ENCODE measurements around the gene DCAKD. TPM values are rescaled to one million over a fixed set of nuclear protein-coding genes. Genes with fewer than 3 reads are reported as not detected.

The DCAKD gene
- 10 to 100 TPM; 17.3 to 21.1 (median 19.1) TPM for total RNA-seq

GRCh38 chr17:45051060-45051719 lies at the start of gene DCAKD:
TSS of gene DCAKD (minus strand) at chr17:45051632. CDS start at chr17:45034885, 16,747 bp downstream.
- Mint-ChIP-seq H3K4me3 (peak within 1 kb of the TSS; percentile 88), H3K36me3 (ENCODE audit: insufficient read depth) (peaks cover 2% of the 10 kb centered on the region), H3K4me1 (ENCODE audit: low read depth) (peaks cover 35% of the 10 kb centered on the region), H3K27me3 (ENCODE audit: low read depth) (no peaks in the 10 kb centered on the region), H3K9me3 (no peaks in the 10 kb centered on the region)
- DNase-seq (peak; percentile 76), ATAC-seq (peak; percentile 99)

- ATAC-seq (peak; percentile 80 to 88), DNase-seq (peak; percentile 75)
- Mint-ChIP-seq H3K4me3 (no peak overlapping the region), H3K4me1 (ENCODE audit: low read depth) (peaks cover 2% of the 10 kb centered on the region), H3K27me3 (ENCODE audit: low read depth) (no peaks in the 10 kb centered on the region), H3K36me3 (ENCODE audit: insufficient read depth) (peaks cover 35% of the 10 kb centered on the region), H3K9me3 (no peaks in the 10 kb centered on the region)
These were observed 47.6 kb upstream of the DCAKD start for GRCh38 chr17:45098869-45099616.

- Mint-ChIP-seq H3K4me1 (ENCODE audit: low read depth) (peaks cover 2% of the 10 kb centered on the region), H3K27me3 (ENCODE audit: low read depth) (no peaks in the 10 kb centered on the region), H3K4me3 (no peak overlapping the region), H3K36me3 (ENCODE audit: insufficient read depth) (peaks cover 35% of the 10 kb centered on the region), H3K9me3 (no peaks in the 10 kb centered on the region)
- no peak for ATAC-seq
- no peak for DNase-seq
These were observed 46.8 kb upstream of the DCAKD start for GRCh38 chr17:45098081-45098868.

- H3K36me3 Mint-ChIP-seq (ENCODE audit: insufficient read depth): peaks cover 34% of the 10 kb centered on the region
- H3K4me3 Mint-ChIP-seq: no peak overlapping the region
These were observed 45.5 kb upstream of the DCAKD start for GRCh38 chr17:45096926-45097325.

DNA sequence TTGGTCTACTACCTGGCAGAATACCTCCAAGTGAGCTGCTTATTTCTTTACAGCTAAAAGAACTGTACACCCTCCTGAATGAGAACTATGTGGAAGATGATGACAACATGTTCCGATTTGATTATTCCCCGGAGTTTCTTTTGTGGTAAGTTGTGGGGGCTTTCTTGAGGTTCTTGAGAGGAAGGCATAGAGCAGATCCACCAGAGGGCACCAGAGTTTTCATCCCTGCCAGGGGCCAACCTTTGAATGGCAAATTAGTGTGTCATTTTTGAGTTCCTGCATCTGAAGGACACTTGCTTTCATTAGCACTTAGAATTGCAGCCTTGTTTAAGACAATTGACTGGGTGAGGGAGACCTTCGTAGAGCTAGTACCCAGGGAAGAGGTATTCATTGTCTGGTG lies 44.7 kb upstream of the DCAKD start:
- Mint-ChIP-seq H3K4me1 (ENCODE audit: low read depth) (peaks cover 2% of the 10 kb centered on the region), H3K36me3 (ENCODE audit: insufficient read depth) (peaks cover 38% of the 10 kb centered on the region), H3K27me3 (ENCODE audit: low read depth) (no peaks in the 10 kb centered on the region), H3K4me3 (no peak overlapping the region), H3K9me3 (no peaks in the 10 kb centered on the region)
- no peak for DNase-seq
- ATAC-seq: peak in 1 of 2 donors; percentile 25

More at GRCh38 chr17:45096926-45097325, 45.5 kb upstream of the DCAKD start:
- no peaks in the 10 kb centered on the region for H3K27me3 Mint-ChIP-seq (ENCODE audit: low read depth)
- no peak for ATAC-seq
- H3K9me3 Mint-ChIP-seq: no peaks in the 10 kb centered on the region
- H3K4me1 Mint-ChIP-seq (ENCODE audit: low read depth): peaks cover 2% of the 10 kb centered on the region
- no peak for DNase-seq

DNA sequence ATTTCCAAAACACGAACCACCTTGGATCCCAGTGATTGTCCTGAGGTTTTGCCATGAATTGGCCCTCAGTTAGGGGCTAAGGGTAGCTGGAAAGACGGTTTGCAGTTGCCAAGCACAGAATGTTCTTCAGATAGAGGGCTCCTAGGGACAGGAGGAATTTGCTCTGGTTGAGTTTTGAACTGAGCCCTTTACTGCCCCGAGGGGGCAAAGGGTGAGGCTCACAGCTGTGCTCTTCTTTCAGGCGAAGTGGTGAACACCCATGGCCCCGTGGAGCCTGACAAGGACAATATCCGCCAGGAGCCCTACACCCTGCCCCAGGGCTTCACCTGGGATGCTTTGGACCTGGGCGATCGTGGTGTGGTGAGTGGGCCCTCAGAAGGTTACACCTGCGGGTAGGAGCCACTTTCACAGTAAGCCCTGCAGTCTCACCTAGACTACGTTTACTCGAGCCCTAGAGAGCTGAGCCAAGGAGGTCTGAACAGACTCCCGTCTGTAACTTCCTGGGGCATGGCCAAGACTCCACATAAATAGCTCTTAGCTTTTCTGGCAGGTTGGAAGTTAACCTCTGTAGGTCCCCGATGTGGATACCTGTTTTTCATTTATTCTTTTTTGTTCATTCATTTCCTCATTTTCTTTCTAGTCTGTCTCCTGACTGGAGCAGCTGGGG lies 42.1 kb upstream of the DCAKD start:
- ATAC-seq (no peak), DNase-seq (no peak)
- Mint-ChIP-seq H3K27me3 (ENCODE audit: low read depth) (no peaks in the 10 kb centered on the region), H3K4me3 (no peak overlapping the region), H3K9me3 (no peaks in the 10 kb centered on the region), H3K4me1 (ENCODE audit: low read depth) (no peaks in the 10 kb centered on the region), H3K36me3 (ENCODE audit: insufficient read depth) (peaks cover 35% of the 10 kb centered on the region)

- no peak for ATAC-seq
- peaks cover 38% of the 10 kb centered on the region for H3K36me3 Mint-ChIP-seq (ENCODE audit: insufficient read depth)
- H3K4me1 Mint-ChIP-seq (ENCODE audit: low read depth): no peaks in the 10 kb centered on the region
- no peaks in the 10 kb centered on the region for H3K27me3 Mint-ChIP-seq (ENCODE audit: low read depth)
- DNase-seq: no peak
- no peak overlapping the region for H3K4me3 Mint-ChIP-seq
- no peaks in the 10 kb centered on the region for H3K9me3 Mint-ChIP-seq
These were observed 41.5 kb upstream of the DCAKD start for GRCh38 chr17:45092911-45093430.

GRCh38 chr17:45091778-45092425 lies 40.5 kb upstream of the DCAKD start:
- ATAC-seq (no peak), DNase-seq (no peak)
- Mint-ChIP-seq H3K27me3 (ENCODE audit: low read depth) (no peaks in the 10 kb centered on the region), H3K4me1 (ENCODE audit: low read depth) (no peaks in the 10 kb centered on the region), H3K9me3 (no peaks in the 10 kb centered on the region), H3K4me3 (no peak overlapping the region), H3K36me3 (ENCODE audit: insufficient read depth) (peaks cover 41% of the 10 kb centered on the region)

DNA sequence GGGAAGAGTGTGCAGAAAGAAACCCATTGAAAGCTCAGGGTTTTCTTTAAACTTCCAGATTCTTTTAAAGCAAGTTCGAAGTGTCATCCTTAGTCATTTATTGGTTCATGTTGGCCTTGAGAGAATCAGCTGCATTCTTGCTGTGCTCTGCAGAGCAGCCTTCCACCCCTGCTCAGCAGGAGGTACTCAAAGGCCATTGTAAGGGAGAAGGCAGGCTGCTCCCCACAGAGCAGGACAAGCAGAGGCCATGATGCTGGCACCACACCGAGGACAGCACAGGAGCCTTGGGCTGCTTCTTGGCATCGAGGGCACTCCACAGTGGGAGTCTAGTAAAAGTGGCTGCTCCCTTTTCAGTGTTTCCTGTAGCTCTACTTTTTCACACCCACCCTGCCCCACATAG lies 39.3 kb upstream of the DCAKD start:
- Mint-ChIP-seq H3K4me3 (no peak overlapping the region), H3K36me3 (ENCODE audit: insufficient read depth) (peaks cover 35% of the 10 kb centered on the region), H3K27me3 (ENCODE audit: low read depth) (no peaks in the 10 kb centered on the region), H3K9me3 (no peaks in the 10 kb centered on the region), H3K4me1 (ENCODE audit: low read depth) (no peaks in the 10 kb centered on the region)
- DNase-seq (no peak), ATAC-seq (no peak)

DNA sequence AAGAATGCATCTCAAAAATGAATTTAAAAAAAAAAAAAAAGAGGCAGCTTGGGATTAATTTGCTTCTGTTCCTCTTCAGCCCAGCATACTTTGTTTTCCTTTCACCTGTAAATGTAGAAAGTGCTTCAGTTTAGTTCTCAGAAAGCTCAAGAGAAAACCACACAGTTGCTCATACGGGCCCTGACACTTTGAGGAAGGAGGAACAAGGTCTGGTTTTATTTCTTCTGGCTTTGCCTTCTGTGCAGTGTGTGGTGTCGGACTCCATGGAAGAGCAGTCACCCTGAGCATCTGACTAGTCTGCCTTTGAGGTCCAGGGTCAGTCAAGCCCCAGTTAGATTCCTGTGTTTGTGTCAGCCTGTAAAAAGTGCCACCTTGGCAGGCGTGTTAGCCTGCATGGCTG lies 37.3 kb upstream of the DCAKD start:
- DNase-seq (no peak), ATAC-seq (no peak)
- no peaks in the 10 kb centered on the region for H3K27me3 Mint-ChIP-seq (ENCODE audit: low read depth)
- no peaks in the 10 kb centered on the region for H3K4me1 Mint-ChIP-seq (ENCODE audit: low read depth)
- peaks cover 34% of the 10 kb centered on the region for H3K36me3 Mint-ChIP-seq (ENCODE audit: insufficient read depth)
- no peak overlapping the region for H3K4me3 Mint-ChIP-seq
- no peaks in the 10 kb centered on the region for H3K9me3 Mint-ChIP-seq

DNA sequence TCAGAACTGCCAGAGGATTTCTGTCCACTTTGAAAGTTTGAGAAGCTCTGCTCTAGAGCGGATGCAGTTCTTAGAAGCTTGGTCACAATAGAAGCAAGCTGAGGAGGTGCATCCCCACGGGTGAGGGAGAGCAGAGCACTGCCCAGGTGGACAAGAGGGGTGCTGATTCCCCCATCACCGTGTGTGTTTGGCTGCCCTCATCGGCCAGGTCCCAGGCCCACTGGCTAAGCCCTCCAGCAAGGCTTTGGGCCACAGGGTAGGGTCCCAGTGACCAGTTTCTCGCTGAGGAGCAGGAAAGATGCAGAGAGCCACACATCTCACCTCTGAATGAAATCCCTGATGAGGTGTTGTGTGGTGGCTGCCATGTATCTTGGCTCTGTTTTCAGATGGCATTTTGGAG lies 36.5 kb upstream of the DCAKD start:
- DNase-seq: no peak
- Mint-ChIP-seq H3K36me3 (ENCODE audit: insufficient read depth) (peaks cover 31% of the 10 kb centered on the region), H3K4me3 (no peak overlapping the region)

DNA sequence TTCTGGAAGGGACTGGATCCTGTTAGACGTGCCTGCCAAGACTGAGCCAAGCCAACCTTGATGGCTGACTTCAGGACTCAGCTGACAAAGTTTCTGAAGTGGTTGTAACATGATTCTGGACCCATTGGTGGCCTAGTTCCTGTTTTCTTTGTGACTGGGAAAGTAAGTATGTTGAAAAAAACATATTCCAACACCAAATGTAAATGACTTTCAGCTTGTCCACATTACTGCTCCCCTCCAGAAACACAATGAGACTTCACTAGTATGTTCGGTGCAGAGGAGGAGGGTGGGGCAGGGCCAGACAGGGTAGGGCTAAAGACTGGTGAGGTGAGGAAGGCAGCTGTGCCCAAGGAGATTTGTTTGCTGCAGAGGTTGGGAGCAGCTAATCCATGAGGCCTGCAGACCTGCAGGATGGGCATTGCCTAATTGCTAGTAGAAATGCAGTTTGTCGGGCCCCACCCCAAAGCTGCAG lies 36.1 kb upstream of the DCAKD start:
- Mint-ChIP-seq H3K27me3 (ENCODE audit: low read depth) (no peaks in the 10 kb centered on the region), H3K36me3 (ENCODE audit: insufficient read depth) (peaks cover 31% of the 10 kb centered on the region), H3K4me3 (no peak overlapping the region), H3K4me1 (ENCODE audit: low read depth) (no peaks in the 10 kb centered on the region), H3K9me3 (no peaks in the 10 kb centered on the region)
- no peak for DNase-seq
- ATAC-seq: no peak

More for the DNA sequence above, 36.5 kb upstream of the DCAKD start:
- H3K27me3 Mint-ChIP-seq (ENCODE audit: low read depth): no peaks in the 10 kb centered on the region
- no peak for ATAC-seq
- no peaks in the 10 kb centered on the region for H3K9me3 Mint-ChIP-seq
- H3K4me1 Mint-ChIP-seq (ENCODE audit: low read depth): no peaks in the 10 kb centered on the region

DNA sequence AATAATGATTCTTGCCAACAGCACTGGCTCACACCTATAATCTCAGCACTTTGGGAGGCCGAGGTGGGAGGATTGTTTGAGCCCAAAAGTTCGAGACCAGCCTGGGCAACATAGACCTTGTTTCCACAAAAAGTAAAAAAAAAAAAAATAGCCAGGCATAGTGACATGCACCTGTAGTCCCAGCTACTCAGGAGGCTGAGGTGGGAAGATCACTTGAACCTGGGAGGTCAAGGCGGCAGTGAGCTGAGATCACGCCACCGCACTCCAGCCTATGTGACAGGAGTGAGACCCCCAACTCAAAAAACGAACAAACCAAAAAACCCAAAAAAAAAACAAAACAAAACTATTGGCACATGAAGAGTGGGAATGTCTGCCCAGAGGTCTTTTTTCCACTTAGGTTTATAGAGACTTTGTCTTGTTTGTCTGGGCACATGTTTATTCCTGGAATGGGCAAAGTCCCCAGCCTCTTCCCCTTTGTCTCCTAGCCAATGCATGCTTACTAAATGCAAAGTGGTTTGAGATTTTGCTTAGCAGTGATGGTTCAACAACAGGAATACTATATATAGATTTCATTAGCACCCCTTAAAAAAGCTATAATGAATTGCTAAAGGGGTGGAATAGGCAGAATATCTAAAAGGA lies 35.6 kb upstream of the DCAKD start:
- no peaks in the 10 kb centered on the region for H3K4me1 Mint-ChIP-seq (ENCODE audit: low read depth)
- no peak overlapping the region for H3K4me3 Mint-ChIP-seq
- H3K36me3 Mint-ChIP-seq (ENCODE audit: insufficient read depth): peaks cover 28% of the 10 kb centered on the region
- no peaks in the 10 kb centered on the region for H3K27me3 Mint-ChIP-seq (ENCODE audit: low read depth)
- ATAC-seq: no peak
- no peaks in the 10 kb centered on the region for H3K9me3 Mint-ChIP-seq
- DNase-seq: no peak

All from activated T-cell treated with anti-CD3 and anti-CD28 coated beads, Interleukin-2, amount 50 U/mL, for 4 hours (primary cell).